ENCODE measurements around the gene POFUT2. TPM values are rescaled to one million over a fixed set of nuclear protein-coding genes. Genes with fewer than 3 reads are reported as not detected.

The POFUT2 gene
- total RNA-seq, 2 experiments from 2014 or later: 56.6 to 57.2 TPM

DNA sequence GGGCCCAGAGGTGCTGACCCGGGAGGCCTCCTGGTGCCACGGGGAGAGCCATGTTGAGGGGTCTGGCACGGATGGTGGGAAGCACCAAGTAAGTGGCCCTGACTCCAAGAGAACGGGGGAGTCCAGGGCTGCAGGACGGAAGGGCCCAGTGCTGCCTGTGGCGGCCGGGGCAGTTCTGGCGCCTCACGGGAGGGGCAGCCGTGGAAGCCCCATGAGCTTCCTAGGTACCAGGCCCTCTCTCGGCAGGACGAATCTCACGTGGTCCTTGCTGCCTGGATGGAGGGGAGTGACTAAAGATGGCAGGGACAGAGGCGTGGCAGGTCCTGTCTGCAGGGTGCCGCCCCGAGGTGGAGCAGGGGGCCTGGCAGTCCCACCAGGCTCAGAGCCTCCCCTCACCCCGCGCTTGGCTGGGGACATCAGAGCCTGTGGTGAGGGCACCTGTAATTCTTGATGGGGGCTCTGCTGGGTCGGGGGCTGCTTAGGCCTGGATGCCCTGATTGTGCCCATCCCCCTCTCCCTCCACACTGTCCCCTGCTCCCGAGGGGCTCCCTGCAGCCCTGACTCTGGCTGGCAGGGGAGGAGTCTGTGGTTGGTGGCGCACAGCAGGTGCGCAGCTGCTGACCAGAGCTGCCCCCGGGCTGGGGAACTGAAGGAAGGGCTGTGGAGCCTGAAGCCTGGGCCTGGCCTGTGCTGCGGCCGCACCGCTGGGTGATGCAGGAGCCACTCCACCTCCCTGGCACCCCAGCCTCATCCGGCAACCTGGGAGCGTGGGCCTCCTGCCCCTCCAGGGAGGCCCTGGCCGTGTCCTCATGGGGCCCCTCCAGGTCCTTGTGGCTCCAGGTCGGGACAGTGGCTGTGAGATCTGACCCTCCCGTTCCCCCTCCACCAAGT lies 31.4 kb downstream of the POFUT2 start:
- no peak overlapping the region for H3K27ac Mint-ChIP-seq
- H3K36me3 Mint-ChIP-seq (ENCODE audit: low read depth): no peaks in the 10 kb centered on the region
- POLR2A ChIA-PET: no interaction called here
- no peaks in the 10 kb centered on the region for H3K4me1 Mint-ChIP-seq (ENCODE audit: low read depth)
- CTCF ChIA-PET: no interaction called here
- peak in 1 of 14 experiments; percentile 15 for DNase-seq
- TF ChIP-seq, protein P1, sequence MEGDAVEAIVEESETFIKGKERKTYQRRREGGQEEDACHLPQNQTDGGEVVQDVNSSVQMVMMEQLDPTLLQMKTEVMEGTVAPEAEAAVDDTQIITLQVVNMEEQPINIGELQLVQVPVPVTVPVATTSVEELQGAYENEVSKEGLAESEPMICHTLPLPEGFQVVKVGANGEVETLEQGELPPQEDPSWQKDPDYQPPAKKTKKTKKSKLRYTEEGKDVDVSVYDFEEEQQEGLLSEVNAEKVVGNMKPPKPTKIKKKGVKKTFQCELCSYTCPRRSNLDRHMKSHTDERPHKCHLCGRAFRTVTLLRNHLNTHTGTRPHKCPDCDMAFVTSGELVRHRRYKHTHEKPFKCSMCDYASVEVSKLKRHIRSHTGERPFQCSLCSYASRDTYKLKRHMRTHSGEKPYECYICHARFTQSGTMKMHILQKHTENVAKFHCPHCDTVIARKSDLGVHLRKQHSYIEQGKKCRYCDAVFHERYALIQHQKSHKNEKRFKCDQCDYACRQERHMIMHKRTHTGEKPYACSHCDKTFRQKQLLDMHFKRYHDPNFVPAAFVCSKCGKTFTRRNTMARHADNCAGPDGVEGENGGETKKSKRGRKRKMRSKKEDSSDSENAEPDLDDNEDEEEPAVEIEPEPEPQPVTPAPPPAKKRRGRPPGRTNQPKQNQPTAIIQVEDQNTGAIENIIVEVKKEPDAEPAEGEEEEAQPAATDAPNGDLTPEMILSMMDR (IDR thresholded peaks at IDR 0.05): no peak
- intact Hi-C loops (cut with DNase I, micrococcal nuclease): no loop called here
- Histone ChIP-seq H3K4me1 (ENCODE audit: insufficient read depth, low read length) (peaks cover 34% of the 10 kb centered on the region), H3K27me3 (ENCODE audit: control insufficient read depth in 1 of 2, insufficient read depth in 2 of 2, low read length in 2 of 2) (peaks cover 0 to 9% of the 10 kb centered on the region in 2 experiments), H3K27ac (ENCODE audit: low read depth in 1 of 2, low read length in 2 of 2) (no peak overlapping the region), H3K36me3 (ENCODE audit: insufficient read depth, low read length) (no peaks in the 10 kb centered on the region), H3K9me3 (ENCODE audit: control insufficient read depth in 1 of 2, insufficient read depth in 1 of 2, low read length in 2 of 2) (no peaks in the 10 kb centered on the region), H3K4me3 (ENCODE audit: low read length) (no peak overlapping the region)
- no peak overlapping the region for H3K4me3 Mint-ChIP-seq
- no peaks in the 10 kb centered on the region for H3K9me3 Mint-ChIP-seq
- H3K27me3 Mint-ChIP-seq: peaks cover 9% of the 10 kb centered on the region
- no peak for ATAC-seq (ENCODE audit: poor library complexity)

DNA sequence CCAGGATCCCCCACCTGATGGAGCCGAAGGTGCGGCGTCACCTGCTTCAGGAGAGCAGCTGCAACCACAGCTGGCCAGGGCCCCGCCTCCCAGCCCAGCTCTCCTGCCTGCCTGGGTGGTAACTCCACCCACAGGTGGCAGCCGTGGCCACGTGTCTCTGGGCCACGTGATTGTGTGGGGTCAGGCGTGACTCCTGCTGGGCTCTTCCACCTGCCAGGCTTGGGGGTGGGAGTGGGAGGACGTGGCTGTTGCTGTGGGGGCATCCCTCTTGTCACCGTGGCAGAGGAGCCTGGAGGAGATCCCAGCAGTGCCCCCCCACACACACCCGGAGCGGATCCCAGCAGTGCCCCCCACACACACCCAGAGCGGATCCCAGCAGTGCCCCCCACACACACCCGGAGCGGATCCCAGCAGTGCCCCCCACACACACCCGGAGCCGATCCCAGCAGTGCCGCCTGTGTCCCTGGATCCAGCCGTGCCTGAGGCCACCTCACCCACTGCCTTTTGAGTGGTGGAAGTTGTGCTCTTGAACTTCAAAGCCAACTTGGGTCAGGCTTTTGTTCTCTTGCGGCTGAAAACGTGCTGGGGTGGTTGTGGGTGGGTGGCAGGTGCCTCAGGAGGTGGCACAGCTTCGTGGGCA lies 32.2 kb downstream of the POFUT2 start:
- Histone ChIP-seq H3K27me3 (ENCODE audit: control insufficient read depth in 1 of 2, insufficient read depth in 2 of 2, low read length in 2 of 2) (peaks cover 0 to 9% of the 10 kb centered on the region in 2 experiments), H3K4me3 (ENCODE audit: low read length) (no peak overlapping the region), H3K27ac (ENCODE audit: low read depth in 1 of 2, low read length in 2 of 2) (no peak overlapping the region), H3K4me1 (ENCODE audit: insufficient read depth, low read length) (peaks cover 34% of the 10 kb centered on the region), H3K9me3 (ENCODE audit: control insufficient read depth in 1 of 2, insufficient read depth in 1 of 2, low read length in 2 of 2) (no peaks in the 10 kb centered on the region), H3K36me3 (ENCODE audit: insufficient read depth, low read length) (no peaks in the 10 kb centered on the region)
- intact Hi-C loops (cut with DNase I, micrococcal nuclease): no loop called here
- TF ChIP-seq, protein P1 (IDR thresholded peaks at IDR 0.05): no peak
- peak in 3 of 14 experiments; percentile 48 to 61 (median 57) for DNase-seq
- H3K4me3 Mint-ChIP-seq: no peak overlapping the region
- POLR2A ChIA-PET: no interaction called here
- peak; percentile 43 for ATAC-seq (ENCODE audit: poor library complexity)
- H3K27ac Mint-ChIP-seq: no peak overlapping the region
- H3K4me1 Mint-ChIP-seq (ENCODE audit: low read depth): no peaks in the 10 kb centered on the region
- H3K9me3 Mint-ChIP-seq: no peaks in the 10 kb centered on the region
- no peaks in the 10 kb centered on the region for H3K36me3 Mint-ChIP-seq (ENCODE audit: low read depth)
- CTCF ChIA-PET: no interaction called here
- peaks cover 9% of the 10 kb centered on the region for H3K27me3 Mint-ChIP-seq

DNA sequence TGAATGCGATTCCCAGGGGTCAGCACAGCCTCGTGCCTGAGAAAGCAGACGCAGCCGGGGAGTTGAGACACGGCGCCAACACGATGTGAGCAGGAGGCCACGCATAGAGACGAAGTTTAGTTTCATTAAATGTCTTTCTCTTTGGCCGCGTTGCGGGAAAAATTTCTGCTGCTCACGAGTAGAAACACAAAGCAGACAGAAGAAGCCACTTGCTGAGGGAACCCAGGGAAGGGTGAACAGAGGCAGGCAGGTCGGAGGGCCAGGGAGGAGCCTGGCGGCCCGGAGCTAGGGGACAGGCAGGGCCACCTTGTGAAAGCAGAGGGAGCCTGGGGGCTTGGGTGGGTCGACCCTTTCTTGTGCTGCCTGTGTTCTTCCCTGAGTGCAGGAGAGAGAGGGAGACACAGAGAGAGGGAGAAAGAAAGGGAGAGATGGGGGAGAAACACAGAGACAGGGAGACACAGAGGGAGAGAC lies 33.2 kb downstream of the POFUT2 start:
- ChIA-PET CTCF (no interaction called here), POLR2A (no interaction called here)
- H3K9me3 Mint-ChIP-seq: no peaks in the 10 kb centered on the region
- H3K27ac ChIP-seq (ENCODE audit: low read depth in 1 of 2, low read length in 2 of 2): no peak overlapping the region
- peak in 1 of 14 experiments; percentile 5 for DNase-seq
- TF ChIP-seq, protein P1 (IDR thresholded peaks at IDR 0.05): no peak
- intact Hi-C loops (cut with DNase I, micrococcal nuclease): no loop called here
- peaks cover 0 to 9% of the 10 kb centered on the region in 2 experiments for H3K27me3 ChIP-seq (ENCODE audit: control insufficient read depth in 1 of 2, insufficient read depth in 2 of 2, low read length in 2 of 2)
- peaks cover 9% of the 10 kb centered on the region for H3K27me3 Mint-ChIP-seq
- H3K36me3 Mint-ChIP-seq (ENCODE audit: low read depth): no peaks in the 10 kb centered on the region
- no peak overlapping the region for H3K27ac Mint-ChIP-seq
- H3K36me3 ChIP-seq (ENCODE audit: insufficient read depth, low read length): no peaks in the 10 kb centered on the region
- no peak overlapping the region for H3K4me3 Mint-ChIP-seq
- no peak overlapping the region for H3K4me3 ChIP-seq (ENCODE audit: low read length)
- H3K9me3 ChIP-seq (ENCODE audit: control insufficient read depth in 1 of 2, insufficient read depth in 1 of 2, low read length in 2 of 2): no peaks in the 10 kb centered on the region
- ATAC-seq (ENCODE audit: poor library complexity): no peak
- H3K4me1 Mint-ChIP-seq (ENCODE audit: low read depth): no peaks in the 10 kb centered on the region
- H3K4me1 ChIP-seq (ENCODE audit: insufficient read depth, low read length): peaks cover 34% of the 10 kb centered on the region
